GM12878 (cell line): Measurements from ENCODE around the gene NRG3. TPM values are rescaled to one million over a fixed set of nuclear protein-coding genes. Genes with fewer than 3 reads are reported as not detected.

Source experiments
- ATAC-seq: fragments of 200-7000 bp; cut with Tn5 transposase; 3 replicates; pipeline ENCODE4 v1.9.1; 2020; ENCODE audit warnings: mild to moderate bottlenecking, moderate library complexity
- BruUV-seq: library from RNA; stranded (reverse); fragments of 400-500 nt; replicated peaks from 2 replicates; lab custom pipeline; 2021; lab: Mats Ljungman, UMichigan
- CTCF ChIA-PET: fragments of 300-600 bp; sonication (Branson Sonifier 250); formaldehyde crosslinking; extraction: SDS; loops from one replicate; lab custom pipeline; 2021; ENCODE audit warnings: inconsistent platforms; lab: Yijun Ruan, JAX
- POLR2A ChIA-PET: fragments of 350-600 bp; formaldehyde crosslinking; extraction: SDS; loops from one replicate; lab custom pipeline; 2021; ENCODE audit warnings: inconsistent platforms; lab: Charles Lee
- RAD21 ChIA-PET: fragments of 300-600 bp; sonication (Branson Sonifier 250); formaldehyde crosslinking; loops from one replicate; lab custom pipeline; 2023; ENCODE audit warnings: antibody characterized with exemption; ENCODE audit not compliant: unreplicated experiment; lab: Charles Lee
- SMC1A ChIA-PET: fragments of 300-600 bp; sonication (Branson Sonifier 250); formaldehyde crosslinking; loops from one replicate; lab custom pipeline; 2023; ENCODE audit not compliant: unreplicated experiment, uncharacterized antibody; lab: Charles Lee
- DNase-seq: peaks from one replicate; pipeline ENCODE4 v3.0.0-alpha.2; 2011; ENCODE audit warnings: low read depth, low spot score
- FAIRE-seq: peaks from 3 replicates; lab custom pipeline; 2011; peaks lifted over from hg19 to GRCh38; lab: Jason Lieb, UNC
- H2AFZ ChIP-seq: 2 replicates; pipeline ENCODE4 v1.6.0; 2011; ENCODE audit warnings: low read depth, low read length, control low read depth; ENCODE audit not compliant: control insufficient read depth
- H3K27ac ChIP-seq: 2 replicates; pipeline ENCODE4 v1.5.1; 2011; ENCODE audit warnings: control low read depth; ENCODE audit not compliant: control insufficient read depth, insufficient read depth
- H3K27me3 ChIP-seq, 2 experiments: replicated peaks in 1 of 2; 2 replicates each; pipeline versions ENCODE4 v1.6.0 to v1.6.1; 2011; ENCODE audit warnings: low read length in 1 of 2; ENCODE audit not compliant: control insufficient read depth in 2 of 2, insufficient read depth in 2 of 2
- H3K36me3 ChIP-seq, 2 experiments: 2 replicates each; pipeline ENCODE4 v1.5.1; 2011; ENCODE audit warnings: low read length in 1 of 2; ENCODE audit not compliant: control insufficient read depth in 2 of 2, insufficient read depth in 2 of 2
- H3K4me1 ChIP-seq: 2 replicates; pipeline ENCODE4 v1.6.1; 2011; ENCODE audit warnings: mild to moderate bottlenecking, low read length, moderate library complexity, mixed read lengths; ENCODE audit not compliant: control insufficient read depth, insufficient read depth
- H3K4me2 ChIP-seq: 2 replicates; pipeline ENCODE4 v1.6.0; 2011; ENCODE audit warnings: control low read depth; ENCODE audit not compliant: control insufficient read depth, insufficient read depth
- H3K4me3 ChIP-seq: fragments of 200-600 bp; sonication (generic); 2 replicates; pipeline ENCODE4 v1.5.1; 2016
- H3K79me2 ChIP-seq: 2 replicates; pipeline ENCODE4 v1.6.0; 2011; ENCODE audit warnings: low read length; ENCODE audit not compliant: control insufficient read depth, insufficient read depth
- H3K9ac ChIP-seq: 2 replicates; pipeline ENCODE4 v1.8.0; 2011; ENCODE audit warnings: low read length, control low read depth, mixed read lengths; ENCODE audit not compliant: control insufficient read depth, insufficient read depth
- H3K9me3 ChIP-seq: replicated peaks from 3 replicates; pipeline ENCODE4 v1.5.1; 2011; ENCODE audit warnings: mild to moderate bottlenecking, low read length; ENCODE audit not compliant: control insufficient read depth, insufficient read depth
- H4K20me1 ChIP-seq: 2 replicates; pipeline ENCODE4 v1.6.0; 2011; ENCODE audit not compliant: control insufficient read depth, insufficient read depth
- BACH1 ChIP-seq: fragments of 450-650 bp; IDR thresholded peaks from 2 replicates; pipeline ENCODE4 v1.6.1; 2017; ENCODE audit warnings: mild to moderate bottlenecking, borderline replicate concordance
- CBFB ChIP-seq: IDR thresholded peaks from 2 replicates; pipeline ENCODE4 v1.6.1; 2016; ENCODE audit warnings: antibody characterized with exemption, low read depth
- CHD1 ChIP-seq: IDR thresholded peaks from 2 replicates; pipeline ENCODE4 v1.6.1; 2012; ENCODE audit warnings: low read depth, low read length, improper control_type of control experiment
- CUX1 ChIP-seq: IDR thresholded peaks from 2 replicates; pipeline ENCODE4 v1.6.1; 2012; ENCODE audit warnings: improper control_type of control experiment, low read depth, low read length; ENCODE audit not compliant: insufficient replicate concordance
- EZH2 ChIP-seq: IDR thresholded peaks from 2 replicates; pipeline ENCODE4 v1.6.1; 2012; ENCODE audit warnings: low read depth, mild to moderate bottlenecking, control low read depth, inconsistent platforms, low read length, borderline replicate concordance; ENCODE audit not compliant: control insufficient read depth
- MTA2 ChIP-seq: fragments of 450-650 bp; IDR thresholded peaks from 2 replicates; pipeline ENCODE4 v1.6.1; 2016; ENCODE audit warnings: low read depth, mild to moderate bottlenecking, moderate library complexity
- MYB ChIP-seq: fragments of 150-350 bp; IDR thresholded peaks from 2 replicates; pipeline ENCODE4 v1.6.1; 2014; ENCODE audit warnings: mild to moderate bottlenecking, low read depth, low read length, borderline replicate concordance
- NBN ChIP-seq: fragments of 450-650 bp; IDR thresholded peaks from 2 replicates; pipeline ENCODE4 v1.6.1; 2016
- RBBP5 ChIP-seq: fragments of 200-600 bp; sonication (generic); conservative IDR thresholded peaks from 2 replicates; pipeline ENCODE4 v1.6.1; 2016
- RUNX3 ChIP-seq: IDR thresholded peaks from 2 replicates; pipeline ENCODE4 v1.6.1; 2012; ENCODE audit warnings: low read length, inconsistent platforms
- SIX5 ChIP-seq: IDR thresholded peaks from 2 replicates; pipeline ENCODE4 v1.6.1; 2011; ENCODE audit warnings: mild to moderate bottlenecking, low read depth, low read length, moderate library complexity; ENCODE audit not compliant: severe bottlenecking
- YY1 ChIP-seq: IDR thresholded peaks from 2 replicates; pipeline ENCODE4 v1.6.1; 2011; ENCODE audit warnings: low read depth, mild to moderate bottlenecking, low read length
- ZBTB40 ChIP-seq: fragments of 450-650 bp; IDR thresholded peaks from 2 replicates; pipeline ENCODE4 v1.6.1; 2016; ENCODE audit warnings: mild to moderate bottlenecking, moderate library complexity, borderline replicate concordance
- ZNF217 ChIP-seq: fragments of 450-650 bp; IDR thresholded peaks from 2 replicates; pipeline ENCODE4 v1.6.1; 2017; ENCODE audit warnings: antibody characterized with exemption, mild to moderate bottlenecking
- ZNF24 ChIP-seq: fragments of 450-650 bp; IDR thresholded peaks from 2 replicates; pipeline ENCODE4 v1.6.1; 2017; ENCODE audit warnings: antibody characterized with exemption, mild to moderate bottlenecking
- ZZZ3 ChIP-seq: IDR thresholded peaks from 2 replicates; pipeline ENCODE4 v1.6.1; 2011; ENCODE audit warnings: low read depth; ENCODE audit not compliant: control insufficient read depth, insufficient read length
- WGBS: methylation state at CpG from one replicate; pipeline ENCODE4 v1.1.6; 2016; ENCODE audit warnings: low lambda C conversion rate; ENCODE audit not compliant: insufficient replicate concordance, insufficient coverage; ENCODE audit errors: missing lambda C conversion rate; 5-methylcytosine and 5-hydroxymethylcytosine counted together
- in situ Hi-C: fragments of 300-500 bp; cut with MboI; formaldehyde crosslinking; loops from 9 replicates; pipeline ENCODE4 v1.14.3; 2018; ENCODE audit warnings: mixed read lengths
- intact Hi-C: fragments of 100-400 bp; cut with micrococcal nuclease; formaldehyde crosslinking; loops from one replicate; pipeline ENCODE4 v1.14.2; 2022; ENCODE audit not compliant: unreplicated experiment
- polyA plus RNA-seq, 11 experiments: library from polyadenylated mRNA; depleted of rRNA in 4 of 11; unstranded in 6 of 11; stranded (reverse) in 5 of 11; fragments of >200 nt; fragmentation: Nextera tagmentation in 4 of 11; fragmentation: Illumina TruSeq in 1 of 11; extraction: Ambion mirVana in 4 of 11; extraction: Trizol in 1 of 11; gene quantifications; 1 replicate in 1 of 11; 2 replicates in 10 of 11; pipeline versions ENCODE4 v1.2.1 to v1.2.3, GENCODE V29; 2011 to 2016; ENCODE audit warnings: inconsistent platforms in 2 of 11, missing spikeins in 2 of 11, low read depth in 1 of 11
- total RNA-seq, 4 experiments: library from RNA; depleted of rRNA in 3 of 4; stranded (reverse); fragments of >200 nt in 3 of 4; fragmentation: Illumina TruSeq in 1 of 4; extraction: Trizol in 1 of 4; gene quantifications; 2 replicates each; pipeline versions ENCODE4 v1.2.1 to v1.2.3, GENCODE V29; 2013 to 2021

The NRG3 gene
- total and polyA plus RNA-seq, 10 of the 15 experiments (the other 5 are each of a cell fraction or from before 2014, with no cell fraction given), result 0.03 to 0.41 (median 0.17) TPM; not detected in 3

- TF ChIP-seq CBFB (no peak), ZNF217 (no peak), CUX1 (no peak), RBBP5 (no peak), EZH2 (no peak)
- TF ChIP-seq, all 136 proteins: peak for 0
Measured at GRCh38 chr10:82394122-82394521, 519.1 kb downstream of the NRG3 start (continued).

GRCh38 chr10:82394987-82395386 is 520.0 kb downstream of the NRG3 start:
- no peak for FAIRE-seq
- H3K4me2 ChIP-seq, result no peak overlapping the region
- H3K27ac ChIP-seq, result no peak overlapping the region
- H3K27me3 ChIP-seq, result no peaks in the 10 kb centered on the region
- WGBS, result 54% methylated on average over 5 of the region's 5 CpGs
- ATAC-seq, result no peak
- RAD21 ChIA-PET, result no interaction called here
- H3K36me3 ChIP-seq, result no peaks in the 10 kb centered on the region
- intact Hi-C loops, result no loop called here
- no peak overlapping the region for H3K4me3 ChIP-seq
- no peaks in the 10 kb centered on the region for H3K79me2 ChIP-seq
- TF ChIP-seq BACH1 (no peak), NBN (no peak), RUNX3 (no peak), CBFB (no peak), CHD1 (no peak), YY1 (no peak), MTA2 (no peak), MYB (no peak), ZZZ3 (no peak), SIX5 (no peak), ZNF24 (no peak), ZBTB40 (no peak)
- no peak for DNase-seq
- no TSS peak for BruUV-seq
- no peak overlapping the region for H3K9ac ChIP-seq
- CTCF ChIA-PET, result interaction anchor here (0.9 kb wide), 1 partner anchor 16 kb away, joined by 3 read pairs; no protein-coding TSS in a partner anchor
- POLR2A ChIA-PET, result no interaction called here
- SMC1A ChIA-PET, result no interaction called here
- in situ Hi-C loops, result no loop called here
- H3K9me3 ChIP-seq, result no peaks in the 10 kb centered on the region
- no peaks in the 10 kb centered on the region for H4K20me1 ChIP-seq
- no peaks in the 10 kb centered on the region for H3K4me1 ChIP-seq
- no peak overlapping the region for H2AFZ ChIP-seq
